A549 (cell line): Measurements from ENCODE around the gene ATF2. TPM values are rescaled to one million over a fixed set of nuclear protein-coding genes. Genes with fewer than 3 reads are reported as not detected.

ENCODE experiments used
- ATAC-seq, 2 experiments: fragments of 200-7000 bp in 1 of 2; fragments of >200 bp in 1 of 2; cut with Nextera tagmentation in 1 of 2; cut with Tn5 transposase in 1 of 2; 3 replicates each; pipeline versions ENCODE4 v1.8.0 to v1.9.1; 2018 to 2020; ENCODE audit warnings: mild to moderate bottlenecking in 1 of 2, moderate library complexity in 1 of 2
- CTCF ChIA-PET: fragments of 300-600 bp; sonication (Branson Sonifier 250); formaldehyde crosslinking; extraction: SDS; loops from one replicate; lab custom pipeline; 2021; ENCODE audit warnings: antibody characterized with exemption, inconsistent platforms; lab: Yijun Ruan, JAX
- POLR2A ChIA-PET: fragments of 350-600 bp; formaldehyde crosslinking; extraction: SDS; loops from one replicate; lab custom pipeline; 2021; ENCODE audit warnings: antibody characterized with exemption, inconsistent platforms; lab: Yijun Ruan, JAX
- DNase-seq, 2 experiments: peaks; one replicate each; pipeline versions ENCODE4 v3.0.0 to v3.0.0-alpha.2; 2011 to 2016; ENCODE audit warnings: low read depth in 1 of 2, low spot score in 1 of 2
- FAIRE-seq: peaks from 2 replicates; lab custom pipeline; 2011; peaks lifted over from hg19 to GRCh38; lab: Jason Lieb, UNC
- H3K27ac ChIP-seq, 2 experiments: fragments of >200 bp; sonication (Bioruptor Twin); formaldehyde crosslinking; 3 replicates each; pipeline ENCODE4 v1.5.1; 2016 to 2017
- H3K4me1 ChIP-seq: fragments of >200 bp; sonication (Bioruptor Twin); formaldehyde crosslinking; 3 replicates; pipeline ENCODE4 v1.6.1; 2016
- H3K4me2 ChIP-seq: fragments of >200 bp; sonication (Bioruptor Twin); formaldehyde crosslinking; 3 replicates; pipeline ENCODE4 v1.6.1; 2016
- H3K4me3 ChIP-seq: fragments of >200 bp; sonication (Bioruptor Twin); formaldehyde crosslinking; 3 replicates; pipeline ENCODE4 v1.5.1; 2016
- H3K9me3 ChIP-seq: fragments of >200 bp; sonication (Bioruptor Twin); formaldehyde crosslinking; 3 replicates; pipeline ENCODE4 v1.6.1; 2016
- BCL3 ChIP-seq: fragments of >200 bp; sonication (Bioruptor Twin); formaldehyde crosslinking; IDR thresholded peaks from 3 replicates; pipeline ENCODE4 v1.6.1; 2016
- CBX2 ChIP-seq: fragments of 200-600 bp; sonication (generic); IDR thresholded peaks from 2 replicates; pipeline ENCODE4 v1.6.1; 2016; ENCODE audit warnings: low read depth, mild to moderate bottlenecking, borderline replicate concordance
- CBX8 ChIP-seq: fragments of 200-600 bp; sonication (generic); IDR thresholded peaks from 2 replicates; pipeline ENCODE4 v1.6.1; 2016
- CEBPB ChIP-seq, 2 experiments: fragments of >200 bp in 1 of 2; sonication (Bioruptor Twin) in 1 of 2; formaldehyde crosslinking in 1 of 2; IDR thresholded peaks; 2 replicates each; pipeline ENCODE4 v1.6.1; 2012 to 2016
- E2F6 ChIP-seq: IDR thresholded peaks from 2 replicates; pipeline ENCODE4 v1.6.1; 2012; ENCODE audit warnings: low read depth, borderline replicate concordance
- EP300 ChIP-seq, 2 experiments: fragments of >200 bp; sonication (Bioruptor Twin); formaldehyde crosslinking; IDR thresholded peaks; 2 replicates in 1 of 2; 3 replicates in 1 of 2; pipeline ENCODE4 v1.6.1; 2016 to 2017
- HDAC2 ChIP-seq: fragments of 200-600 bp; sonication (generic); IDR thresholded peaks from 2 replicates; pipeline ENCODE4 v1.6.1; 2016
- HMGXB4 ChIP-seq: fragments of 250-450 bp; sonication (Bioruptor Pico); IDR thresholded peaks from 2 replicates; pipeline ENCODE4 v1.5.0; 2021; ENCODE audit warnings: mild to moderate bottlenecking, moderate library complexity, borderline replicate concordance
- JUNB ChIP-seq: fragments of >200 bp; sonication (Bioruptor Twin); formaldehyde crosslinking; IDR thresholded peaks from 2 replicates; pipeline ENCODE4 v1.6.1; 2016
- MAX ChIP-seq: IDR thresholded peaks from 2 replicates; pipeline ENCODE4 v1.6.1; 2012
- POLR2AphosphoS2 ChIP-seq: conservative IDR thresholded peaks from 2 replicates; pipeline ENCODE4 v1.6.1; 2012; ENCODE audit warnings: low read length, improper control_type of control experiment, inconsistent platforms
- RAD21 ChIP-seq, 2 experiments: fragments of >200 bp in 1 of 2; sonication (Bioruptor Twin) in 1 of 2; formaldehyde crosslinking in 1 of 2; IDR thresholded peaks in 1 of 2; conservative IDR thresholded peaks in 1 of 2; 2 replicates in 1 of 2; 3 replicates in 1 of 2; pipeline ENCODE4 v1.6.1; 2012 to 2018; ENCODE audit warnings: inconsistent platforms in 1 of 2
- RCOR1 ChIP-seq: fragments of 150-350 bp; IDR thresholded peaks from 2 replicates; pipeline ENCODE4 v1.6.1; 2014; ENCODE audit warnings: antibody characterized with exemption, low read length, low read depth
- REST ChIP-seq: fragments of 200-600 bp; sonication (generic); IDR thresholded peaks from 2 replicates; pipeline ENCODE4 v1.6.1; 2016; ENCODE audit warnings: antibody characterized with exemption, mild to moderate bottlenecking, moderate library complexity
- RFX5 ChIP-seq: fragments of 450-650 bp; IDR thresholded peaks from 2 replicates; pipeline ENCODE4 v1.7.1; 2014; ENCODE audit warnings: antibody characterized with exemption, mild to moderate bottlenecking, moderate library complexity
- SMC3 ChIP-seq: fragments of >200 bp; sonication (Bioruptor Twin); formaldehyde crosslinking; IDR thresholded peaks from 3 replicates; pipeline ENCODE4 v1.6.1; 2018; ENCODE audit warnings: inconsistent platforms
- TP53 ChIP-seq: fragments of 250-450 bp; sonication (Bioruptor Pico); IDR thresholded peaks from 2 replicates; pipeline ENCODE4 v1.5.0; 2021; ENCODE audit warnings: mild to moderate bottlenecking, moderate library complexity
- USF2 ChIP-seq: fragments of 450-650 bp; IDR thresholded peaks from 2 replicates; pipeline ENCODE4 v1.6.1; 2014; ENCODE audit warnings: antibody characterized with exemption
- ZC3H11A ChIP-seq: fragments of 450-650 bp; IDR thresholded peaks from 2 replicates; pipeline ENCODE4 v1.6.1; 2014; ENCODE audit warnings: antibody characterized with exemption, mild to moderate bottlenecking
- ZFP36 ChIP-seq: fragments of 450-650 bp; IDR thresholded peaks from 2 replicates; pipeline ENCODE4 v1.6.1; 2014; ENCODE audit warnings: borderline replicate concordance; ENCODE audit not compliant: partially characterized antibody
- ZSCAN20 ChIP-seq: fragments of 250-450 bp; sonication (Bioruptor Pico); IDR thresholded peaks from 2 replicates; pipeline ENCODE4 v1.8.0; 2022; ENCODE audit warnings: mild to moderate bottlenecking, moderate library complexity
- WGBS: methylation state at CpG from one replicate; pipeline ENCODE4 v1.1.6; 2017; ENCODE audit errors: missing lambda C conversion rate; 5-methylcytosine and 5-hydroxymethylcytosine counted together
- polyA plus RNA-seq, 4 experiments: library from polyadenylated mRNA; depleted of rRNA in 3 of 4; stranded (reverse); fragments of >200 nt; fragmentation: RNase III in 1 of 4; extraction: RNeasy Plus Mini Kit Qiagen cat#74134 plus additional on column Dnase treatment in 1 of 4; gene quantifications; 2 replicates in 3 of 4; 3 replicates in 1 of 4; pipeline ENCODE4 v1.2.3, GENCODE V29; 2011 to 2017

The ATF2 gene
- polyA plus RNA-seq, 2 of the 4 experiments (the other 2 are of a cell fraction), result 18.9 to 67.4 TPM

- no peak for TF ChIP-seq ZC3H11A
- TF ChIP-seq E2F6, result no peak
- no peak for TF ChIP-seq ZSCAN20
- TF ChIP-seq, all 56 proteins: peak for 0
Observed at GRCh38 chr2:175143191-175143590, 24.8 kb downstream of the ATF2 start (continued).

- TF ChIP-seq TP53 (CRISPR knock-in tag) (no peak), MAX (no peak), E2F6 (no peak), RCOR1 (no peak), RAD21 (conservative IDR thresholded peaks at IDR 0.05 in 1 of 2, IDR thresholded peaks at IDR 0.05 in 1 of 2) (no peak), CBX2 (no peak), REST (no peak), SMC3 (no peak), CEBPB (IDR thresholded peaks at IDR 0.05) (no peak), HMGXB4 (no peak), RFX5 (no peak), EP300 (IDR thresholded peaks at IDR 0.05) (no peak), ZFP36 (no peak), USF2 (no peak), HDAC2 (no peak), BCL3 (no peak), JUNB (no peak), CBX8 (no peak), POLR2AphosphoS2 (no peak)
- TF ChIP-seq, all 56 proteins: peak for 0
- no peak overlapping the region for H3K4me2 ChIP-seq
- CTCF ChIA-PET, result interaction anchor here (0.6 kb wide), 1 partner anchor 37 kb away, joined by 3 read pairs; no protein-coding TSS in a partner anchor
- ATAC-seq (no peak), DNase-seq (no peak), FAIRE-seq (no peak)
- H3K27ac ChIP-seq, result no peak overlapping the region
- no peaks in the 10 kb centered on the region for H3K9me3 ChIP-seq
- POLR2A ChIA-PET, result interaction anchor here (0.6 kb wide), 1 partner anchor 14 kb away, joined by 4 read pairs; no protein-coding TSS in a partner anchor
- no peaks in the 10 kb centered on the region for H3K4me1 ChIP-seq
- 72% methylated on average over 2 of the region's 2 CpGs for WGBS
- no peak overlapping the region for H3K4me3 ChIP-seq
Observed at GRCh38 chr2:175140332-175140731, 27.7 kb downstream of the ATF2 start.
